ENCODE measurements around the gene KCNMB1.
"Not testable (repeated sequence)": the region's sequence is repeated elsewhere in the genome, so short reads cannot be mapped to it uniquely, and the experiment has no call there.

Gene KCNMB1

GRCh38 chr5:170386743-170387395 lies 2.3 kb downstream of the KCNMB1 start:
- no peak for TF ChIP-seq CTCF (IDR thresholded peaks at IDR 0.05; ENCODE audit: low read depth, low read length, missing control alignments)
- no peak for DNase-seq (ENCODE audit: extremely low read depth, low read depth)
- no peak overlapping the region for H3K4me3 ChIP-seq (replicated peaks; ENCODE audit: low read depth, low read length)

- DNase-seq (ENCODE audit: extremely low read depth, low read depth), result no peak
- no peak overlapping the region for H3K4me3 ChIP-seq (replicated peaks; ENCODE audit: low read depth, low read length)
- no peak for TF ChIP-seq CTCF (IDR thresholded peaks at IDR 0.05; ENCODE audit: low read depth, low read length, missing control alignments)
Measured at GRCh38 chr5:170383227-170383626, 5.9 kb downstream of the KCNMB1 start.

DNA sequence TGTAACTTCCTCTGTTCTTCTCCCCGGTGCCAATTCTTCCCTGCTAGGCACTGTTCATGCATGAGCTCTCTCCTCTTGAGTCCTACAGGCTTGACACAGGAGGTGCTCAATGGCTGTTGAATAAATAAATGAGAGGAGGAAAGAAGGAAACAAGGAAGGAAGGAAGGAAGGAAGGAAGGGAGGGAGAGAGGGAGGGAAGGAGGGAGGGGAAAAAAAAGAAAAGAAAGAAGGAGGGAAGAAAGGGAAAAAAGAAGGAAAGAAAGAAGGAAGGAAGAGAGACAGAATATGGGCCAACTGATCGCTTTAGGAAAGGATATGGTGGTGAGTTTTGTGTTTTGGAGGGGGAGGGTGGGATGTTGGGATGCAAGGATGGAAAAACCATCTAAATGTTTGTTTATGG lies 6.4 kb downstream of the KCNMB1 start:
- DNase-seq (ENCODE audit: extremely low read depth, low read depth), result no peak
- no peak overlapping the region for H3K4me3 ChIP-seq (replicated peaks; ENCODE audit: low read depth, low read length)
- TF ChIP-seq CTCF (IDR thresholded peaks at IDR 0.05; ENCODE audit: low read depth, low read length, missing control alignments), result no peak

GRCh38 chr5:170380361-170380951 lies 8.7 kb downstream of the KCNMB1 start:
- H3K4me3 ChIP-seq (replicated peaks; ENCODE audit: low read depth, low read length), result no peak overlapping the region
- no peak for DNase-seq (ENCODE audit: extremely low read depth, low read depth)
- TF ChIP-seq CTCF (IDR thresholded peaks at IDR 0.05; ENCODE audit: low read depth, low read length, missing control alignments), result no peak

DNA sequence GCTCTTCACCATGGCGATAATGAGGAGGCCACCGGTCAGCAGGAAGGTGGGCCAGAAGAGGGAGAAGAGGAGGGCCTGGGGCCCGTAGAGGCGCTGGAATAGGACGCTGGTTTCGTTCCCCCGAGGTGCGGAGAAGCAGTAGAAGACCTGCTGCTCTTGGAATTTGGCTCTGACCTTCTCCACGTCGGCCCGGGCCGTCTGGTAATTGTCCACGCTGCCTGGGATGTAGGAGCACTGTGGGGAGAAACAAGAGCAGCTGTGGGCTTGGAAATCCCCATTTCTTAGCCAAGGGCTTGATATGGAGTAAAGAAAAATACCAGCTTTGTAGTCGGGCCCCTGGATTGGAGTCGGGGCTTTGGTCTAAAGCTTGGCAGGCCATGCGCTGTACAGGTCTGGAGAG lies 10.4 kb downstream of the KCNMB1 start:
- TF ChIP-seq CTCF (IDR thresholded peaks at IDR 0.05; ENCODE audit: low read depth, low read length, missing control alignments), result no peak
- H3K4me3 ChIP-seq (replicated peaks; ENCODE audit: low read depth, low read length), result no peak overlapping the region
- no peak for DNase-seq (ENCODE audit: extremely low read depth, low read depth)

- no peak for TF ChIP-seq CTCF (IDR thresholded peaks at IDR 0.05; ENCODE audit: low read depth, low read length, missing control alignments)
- DNase-seq (ENCODE audit: extremely low read depth, low read depth), result no peak
- H3K4me3 ChIP-seq (replicated peaks; ENCODE audit: low read depth, low read length), result no peak overlapping the region
Measured at GRCh38 chr5:170377027-170377426, 12.1 kb downstream of the KCNMB1 start.

DNA sequence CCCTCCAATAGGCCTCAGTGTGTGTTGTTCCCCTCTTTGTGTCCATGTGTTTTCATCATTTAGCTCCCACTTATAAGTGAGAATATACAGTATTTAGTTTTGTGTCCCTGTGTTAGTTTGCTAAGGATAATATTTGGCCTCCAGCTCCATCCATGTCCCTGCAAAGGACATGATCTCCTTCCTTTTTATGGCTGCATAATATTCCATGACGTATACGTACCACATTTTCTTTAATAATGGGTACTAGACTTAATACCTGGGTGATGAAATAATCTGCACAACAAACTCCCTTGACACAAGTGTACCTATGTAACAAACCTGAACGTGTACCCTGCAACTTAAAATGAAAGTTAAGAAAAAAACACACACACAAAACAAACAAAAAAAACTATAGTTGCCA lies 12.6 kb downstream of the KCNMB1 start:
- not testable (repeated sequence) for H3K4me3 ChIP-seq (replicated peaks; ENCODE audit: low read depth, low read length); DNase-seq (ENCODE audit: extremely low read depth, low read depth)
